Gastrocnemius medialis (tissue), 4 donors: ENCODE measurements around the gene PLA2R1.

Experiments used
- CTCF ChIP-seq, 5 experiments: fragments of 450-650 bp in 3 of 5; fragments of 200-600 bp in 2 of 5; sonication (generic) in 2 of 5; IDR thresholded peaks in 4 of 5; conservative IDR thresholded peaks in 1 of 5; 1 replicate in 4 of 5; 2 replicates in 1 of 5; pipeline ENCODE4 v1.5.1; 2016 to 2019; ENCODE audit warnings: antibody characterized with exemption in 5 of 5, mild to moderate bottlenecking in 3 of 5, moderate library complexity in 3 of 5
- POLR2A ChIP-seq, 2 donors: fragments of 450-650 bp; IDR thresholded peaks; one replicate each; pipeline ENCODE4 v1.6.1; 2017; ENCODE audit warnings: antibody characterized with exemption in 2 of 2, mild to moderate bottlenecking in 2 of 2, moderate library complexity in 2 of 2

GRCh38 chr2:160063271-160063670 is 856 bp upstream of the PLA2R1 start:
- TF ChIP-seq CTCF (IDR thresholded peaks at IDR 0.05 in 4 of 5, conservative IDR thresholded peaks at IDR 0.05 in 1 of 5) (no peak), POLR2A (IDR thresholded peaks at IDR 0.05) (no peak)
